Measurements from ENCODE around the gene IL10. TPM values are rescaled to one million over a fixed set of nuclear protein-coding genes. Genes with fewer than 3 reads are reported as not detected.
"Not testable (repeated sequence)": the region's sequence is repeated elsewhere in the genome, so short reads cannot be mapped to it uniquely, and the experiment has no call there.

The IL10 gene
- total RNA-seq, 2 experiments from 2014 or later, result not detected

DNA sequence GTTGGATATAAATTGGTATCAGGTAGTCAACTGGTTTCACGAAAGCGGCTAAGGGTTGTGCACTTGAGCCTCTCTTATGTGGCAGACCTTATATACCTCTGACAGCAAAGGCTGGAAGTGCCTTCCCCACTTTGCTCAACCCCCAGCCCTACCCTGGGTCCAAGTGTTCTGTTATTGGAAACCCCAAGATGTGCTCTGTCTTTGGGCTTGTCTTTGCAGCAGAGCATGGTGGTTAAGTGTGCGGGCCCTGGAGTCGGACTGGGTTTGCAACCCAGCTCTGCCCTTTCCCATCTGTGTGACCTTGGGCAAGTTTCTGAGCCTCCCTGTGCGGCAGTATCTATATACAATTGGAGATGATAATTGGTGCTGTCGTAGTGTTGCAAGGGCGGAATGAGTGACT, 11.2 kb upstream of the IL10 start:
- no peak for TF ChIP-seq EZH2phosphoT487 (IDR thresholded peaks at IDR 0.05; ENCODE audit: borderline replicate concordance, low read depth, low read length)
- TF ChIP-seq, protein P1, sequence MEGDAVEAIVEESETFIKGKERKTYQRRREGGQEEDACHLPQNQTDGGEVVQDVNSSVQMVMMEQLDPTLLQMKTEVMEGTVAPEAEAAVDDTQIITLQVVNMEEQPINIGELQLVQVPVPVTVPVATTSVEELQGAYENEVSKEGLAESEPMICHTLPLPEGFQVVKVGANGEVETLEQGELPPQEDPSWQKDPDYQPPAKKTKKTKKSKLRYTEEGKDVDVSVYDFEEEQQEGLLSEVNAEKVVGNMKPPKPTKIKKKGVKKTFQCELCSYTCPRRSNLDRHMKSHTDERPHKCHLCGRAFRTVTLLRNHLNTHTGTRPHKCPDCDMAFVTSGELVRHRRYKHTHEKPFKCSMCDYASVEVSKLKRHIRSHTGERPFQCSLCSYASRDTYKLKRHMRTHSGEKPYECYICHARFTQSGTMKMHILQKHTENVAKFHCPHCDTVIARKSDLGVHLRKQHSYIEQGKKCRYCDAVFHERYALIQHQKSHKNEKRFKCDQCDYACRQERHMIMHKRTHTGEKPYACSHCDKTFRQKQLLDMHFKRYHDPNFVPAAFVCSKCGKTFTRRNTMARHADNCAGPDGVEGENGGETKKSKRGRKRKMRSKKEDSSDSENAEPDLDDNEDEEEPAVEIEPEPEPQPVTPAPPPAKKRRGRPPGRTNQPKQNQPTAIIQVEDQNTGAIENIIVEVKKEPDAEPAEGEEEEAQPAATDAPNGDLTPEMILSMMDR (conservative IDR thresholded peaks at IDR 0.05; ENCODE audit: low read length), result no peak
- BruUV-seq (replicated peaks), result no TSS peak
- Histone ChIP-seq H3K4me1 (ENCODE audit: insufficient read depth, low read length, poor library complexity, severe bottlenecking) (peaks cover 52% of the 10 kb centered on the region), H3K4me3 (ENCODE audit: low read depth, low read length, poor library complexity, severe bottlenecking) (no peak overlapping the region), H3K9me3 (ENCODE audit: low read length) (no peaks in the 10 kb centered on the region), H3K79me2 (ENCODE audit: insufficient read depth, low read depth, low read length) (no peaks in the 10 kb centered on the region), H3K27ac (ENCODE audit: low read depth, low read length, poor library complexity, severe bottlenecking) (no peak overlapping the region), H3K9me2 (ENCODE audit: insufficient read depth, low read length) (no peaks in the 10 kb centered on the region), H3K36me3 (ENCODE audit: insufficient read depth, low read length) (no peaks in the 10 kb centered on the region), H2AFZ (ENCODE audit: low read length) (no peak overlapping the region), H4K20me1 (ENCODE audit: insufficient read depth, low read length) (no peaks in the 10 kb centered on the region), H3K4me2 (ENCODE audit: low read length) (no peak overlapping the region)
- ChIA-PET POLR2A (interaction anchor here (0.6 to 2.9 kb wide), 2 partner anchors 13 to 494 kb away, joined by 3 to 15 read pairs; partner anchors contain the start of genes IL10 and IL19), CTCF (ENCODE audit: unreplicated experiment) (no interaction called here)
- intact Hi-C loops (cut with micrococcal nuclease; ENCODE audit: unreplicated experiment), result loop anchor here (2.0 kb wide), 1 partner anchor 45 kb away; no protein-coding TSS in a partner anchor
- DNase-seq (ENCODE audit: low spot score), result no peak

DNA sequence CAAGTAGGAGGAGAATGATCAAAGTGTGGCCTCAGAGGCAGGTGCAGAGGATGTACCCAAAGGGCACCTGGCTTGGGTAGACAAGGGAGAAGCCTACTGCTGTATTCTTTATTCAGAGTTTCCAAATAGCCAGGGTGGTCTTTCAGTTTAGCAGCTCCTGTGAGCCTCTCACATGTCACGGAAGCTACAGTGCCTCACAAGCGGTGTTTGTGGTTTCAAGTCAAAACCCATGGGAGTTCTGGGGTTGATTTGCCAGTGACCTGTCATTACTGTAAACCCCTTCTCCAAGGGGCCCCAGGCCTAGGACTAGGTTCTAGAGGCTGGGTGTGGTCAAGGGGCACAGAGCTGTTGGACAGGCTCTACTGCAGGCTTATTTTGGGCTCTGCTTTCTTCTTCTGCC, 10.2 kb upstream of the IL10 start:
- POLR2A ChIA-PET, result interaction anchor here (0.7 to 2.9 kb wide), 3 partner anchors 12 to 46 kb away, joined by 3 to 15 read pairs (median 3); partner anchors contain the start of genes IL10 and IL19
- DNase-seq (ENCODE audit: low spot score), result peak; percentile 92

GRCh38 chr1:206779638-206780037, 7.3 kb upstream of the IL10 start:
- intact Hi-C loops (cut with micrococcal nuclease; ENCODE audit: unreplicated experiment), result no loop called here
- no peaks in the 10 kb centered on the region for H3K36me3 ChIP-seq (ENCODE audit: insufficient read depth, low read length)
- POLR2A ChIA-PET, result no interaction called here
- H3K9me3 ChIP-seq (ENCODE audit: low read length), result no peaks in the 10 kb centered on the region
- TF ChIP-seq, protein P1 (conservative IDR thresholded peaks at IDR 0.05; ENCODE audit: low read length), result no peak
- TF ChIP-seq EZH2phosphoT487 (IDR thresholded peaks at IDR 0.05; ENCODE audit: borderline replicate concordance, low read depth, low read length), result no peak
- no peaks in the 10 kb centered on the region for H3K9me2 ChIP-seq (ENCODE audit: insufficient read depth, low read length)
- peaks cover 50% of the 10 kb centered on the region for H3K4me1 ChIP-seq (ENCODE audit: insufficient read depth, low read length, poor library complexity, severe bottlenecking)
- no peaks in the 10 kb centered on the region for H3K79me2 ChIP-seq (ENCODE audit: insufficient read depth, low read depth, low read length)
- DNase-seq (ENCODE audit: low spot score), result no peak
- no peaks in the 10 kb centered on the region for H4K20me1 ChIP-seq (ENCODE audit: insufficient read depth, low read length)
- H3K4me3 ChIP-seq (ENCODE audit: low read depth, low read length, poor library complexity, severe bottlenecking), result no peak overlapping the region
- no peak overlapping the region for H3K27ac ChIP-seq (ENCODE audit: low read depth, low read length, poor library complexity, severe bottlenecking)
- CTCF ChIA-PET (ENCODE audit: unreplicated experiment), result no interaction called here
- BruUV-seq (replicated peaks), result no TSS peak
- peak overlapping the region; percentile 10; the same call in 1 of the 2 replicates for H2AFZ ChIP-seq (ENCODE audit: low read length)
- no peak overlapping the region for H3K4me2 ChIP-seq (ENCODE audit: low read length)

More for the DNA sequence above, 10.2 kb upstream of the IL10 start:
- Histone ChIP-seq H3K27ac (ENCODE audit: low read depth, low read length, poor library complexity, severe bottlenecking) (peak overlapping the region; percentile 64), H3K79me2 (ENCODE audit: insufficient read depth, low read depth, low read length) (no peaks in the 10 kb centered on the region), H3K4me1 (ENCODE audit: insufficient read depth, low read length, poor library complexity, severe bottlenecking) (peaks cover 53% of the 10 kb centered on the region), H3K4me3 (ENCODE audit: low read depth, low read length, poor library complexity, severe bottlenecking) (peak overlapping the region; percentile 30), H4K20me1 (ENCODE audit: insufficient read depth, low read length) (no peaks in the 10 kb centered on the region), H2AFZ (ENCODE audit: low read length) (peak overlapping the region; percentile 4; the same call in 1 of the 2 replicates), H3K4me2 (ENCODE audit: low read length) (peak overlapping the region; percentile 63), H3K9me2 (ENCODE audit: insufficient read depth, low read length) (no peaks in the 10 kb centered on the region), H3K9me3 (ENCODE audit: low read length) (no peaks in the 10 kb centered on the region), H3K36me3 (ENCODE audit: insufficient read depth, low read length) (no peaks in the 10 kb centered on the region)
- no TSS peak for BruUV-seq (replicated peaks)
- no peak for TF ChIP-seq EZH2phosphoT487 (IDR thresholded peaks at IDR 0.05; ENCODE audit: borderline replicate concordance, low read depth, low read length)
- TF ChIP-seq, protein P1 (conservative IDR thresholded peaks at IDR 0.05; ENCODE audit: low read length), result no peak
- CTCF ChIA-PET (ENCODE audit: unreplicated experiment), result interaction anchor here (0.6 to 0.8 kb wide), 2 partner anchors 37 to 48 kb away, joined by 3 read pairs; no protein-coding TSS in a partner anchor
- intact Hi-C loops (cut with micrococcal nuclease; ENCODE audit: unreplicated experiment), result loop anchor here (2.0 kb wide), 1 partner anchor 44 kb away; no protein-coding TSS in a partner anchor

- POLR2A ChIA-PET; CTCF ChIA-PET (ENCODE audit: unreplicated experiment); DNase-seq (ENCODE audit: low spot score); H3K27ac ChIP-seq (ENCODE audit: low read depth, low read length, poor library complexity, severe bottlenecking); H3K4me2 ChIP-seq (ENCODE audit: low read length); H3K79me2 ChIP-seq (ENCODE audit: insufficient read depth, low read depth, low read length); H2AFZ ChIP-seq (ENCODE audit: low read length); H4K20me1 ChIP-seq (ENCODE audit: insufficient read depth, low read length); H3K4me3 ChIP-seq (ENCODE audit: low read depth, low read length, poor library complexity, severe bottlenecking); H3K9me3 ChIP-seq (ENCODE audit: low read length); intact Hi-C loops (cut with micrococcal nuclease; ENCODE audit: unreplicated experiment); H3K36me3 ChIP-seq (ENCODE audit: insufficient read depth, low read length); BruUV-seq (replicated peaks); H3K9me2 ChIP-seq (ENCODE audit: insufficient read depth, low read length): not testable (repeated sequence)
- peaks cover 50% of the 10 kb centered on the region for H3K4me1 ChIP-seq (ENCODE audit: insufficient read depth, low read length, poor library complexity, severe bottlenecking)
These were observed 6.6 kb upstream of the IL10 start for GRCh38 chr1:206778911-206779310.
